Suprapubic skin (tissue), 4 donors: ENCODE measurements around the gene KNL1. TPM values are rescaled to one million over a fixed set of nuclear protein-coding genes. Genes with fewer than 3 reads are reported as not detected.

Experiments
- DNase-seq, 2 donors: peaks; one replicate each; pipeline ENCODE4 v3.0.0-alpha.2; 2019; ENCODE audit warnings: low spot score in 2 of 2
- H3K27ac ChIP-seq: fragments of 200-600 bp; sonication (generic); one replicate; pipeline ENCODE4 v1.5.1; 2019
- H3K27me3 ChIP-seq: fragments of 200-600 bp; sonication (generic); one replicate; pipeline ENCODE4 v1.5.1; 2019
- H3K36me3 ChIP-seq: fragments of 200-600 bp; sonication (generic); one replicate; pipeline ENCODE4 v1.5.1; 2019
- H3K4me1 ChIP-seq: fragments of 200-600 bp; sonication (generic); one replicate; pipeline ENCODE4 v1.5.1; 2019
- H3K4me3 ChIP-seq: fragments of 200-600 bp; sonication (generic); one replicate; pipeline ENCODE4 v1.5.1; 2019; ENCODE audit warnings: mild to moderate bottlenecking
- H3K9me3 ChIP-seq: fragments of 200-600 bp; sonication (generic); one replicate; pipeline ENCODE4 v1.5.1; 2019
- CTCF ChIP-seq, 2 donors: fragments of 200-600 bp in 1 of 2; fragments of 450-650 bp in 1 of 2; sonication (generic) in 1 of 2; IDR thresholded peaks; one replicate each; pipeline ENCODE4 v1.5.1; 2016 to 2019; ENCODE audit warnings: antibody characterized with exemption in 2 of 2, mild to moderate bottlenecking in 1 of 2, moderate library complexity in 1 of 2
- EP300 ChIP-seq: sonication (generic); formaldehyde crosslinking; IDR thresholded peaks from one replicate; pipeline ENCODE4 v1.6.1; 2017; ENCODE audit warnings: antibody characterized with exemption
- POLR2A ChIP-seq, 2 donors: fragments of 450-650 bp; IDR thresholded peaks; one replicate each; pipeline ENCODE4 v1.6.1; 2017; ENCODE audit warnings: antibody characterized with exemption in 2 of 2, mild to moderate bottlenecking in 2 of 2, moderate library complexity in 2 of 2
- POLR2AphosphoS5 ChIP-seq, 3 donors: sonication (generic); formaldehyde crosslinking; IDR thresholded peaks; one replicate each; pipeline ENCODE4 v1.6.1; 2017; ENCODE audit warnings: antibody characterized with exemption in 3 of 3
- WGBS: methylation state at CpG from one replicate; pipeline ENCODE4 v1.1.5; 2018; 5-methylcytosine and 5-hydroxymethylcytosine counted together
- total RNA-seq, 4 donors: library from RNA; depleted of rRNA; stranded (reverse); fragments of >200 nt; gene quantifications; one replicate each; pipeline ENCODE4 v1.1.0, GENCODE V29; 2016

Gene KNL1
- total RNA-seq, 4 donors from 2014 or later, result 2.5 to 4.9 (median 3.1) TPM

- Histone ChIP-seq H3K27ac (no peak overlapping the region), H3K36me3 (no peaks in the 10 kb centered on the region), H3K4me1 (no peaks in the 10 kb centered on the region), H3K9me3 (no peaks in the 10 kb centered on the region), H3K4me3 (no peak overlapping the region), H3K27me3 (no peaks in the 10 kb centered on the region)
- DNase-seq, result no peak
- no peak for TF ChIP-seq POLR2AphosphoS5 (IDR thresholded peaks at IDR 0.05)
- TF ChIP-seq EP300, result no peak
- TF ChIP-seq POLR2A (IDR thresholded peaks at IDR 0.05), result no peak
- no peak for TF ChIP-seq CTCF (IDR thresholded peaks at IDR 0.05)
Observed at GRCh38 chr15:40603935-40604334, 9.9 kb downstream of the KNL1 start.

GRCh38 chr15:40613080-40613479 lies 19.0 kb downstream of the KNL1 start:
- no peaks in the 10 kb centered on the region for H3K36me3 ChIP-seq
- H3K27ac ChIP-seq, result no peak overlapping the region
- no peaks in the 10 kb centered on the region for H3K9me3 ChIP-seq
- no peak for TF ChIP-seq EP300
- TF ChIP-seq POLR2AphosphoS5 (IDR thresholded peaks at IDR 0.05), result no peak
- no peak for TF ChIP-seq POLR2A (IDR thresholded peaks at IDR 0.05)
- TF ChIP-seq CTCF (IDR thresholded peaks at IDR 0.05), result no peak
- DNase-seq, result no peak
- no peaks in the 10 kb centered on the region for H3K4me1 ChIP-seq
- no peaks in the 10 kb centered on the region for H3K27me3 ChIP-seq
- 84% methylated on average over 5 of the region's 5 CpGs for WGBS
- no peak overlapping the region for H3K4me3 ChIP-seq

GRCh38 chr15:40618023-40618422 lies 24.0 kb downstream of the KNL1 start:
- no peak overlapping the region for H3K27ac ChIP-seq
- no peak for TF ChIP-seq POLR2AphosphoS5 (IDR thresholded peaks at IDR 0.05)
- TF ChIP-seq CTCF (IDR thresholded peaks at IDR 0.05), result no peak
- TF ChIP-seq POLR2A (IDR thresholded peaks at IDR 0.05), result no peak
- TF ChIP-seq EP300, result no peak

GRCh38 chr15:40618906-40619305 lies 24.9 kb downstream of the KNL1 start:
- no peaks in the 10 kb centered on the region for H3K36me3 ChIP-seq
- no peaks in the 10 kb centered on the region for H3K9me3 ChIP-seq
- H3K4me3 ChIP-seq, result no peak overlapping the region
- TF ChIP-seq POLR2A (IDR thresholded peaks at IDR 0.05), result no peak
- TF ChIP-seq CTCF (IDR thresholded peaks at IDR 0.05), result no peak
- no peak for TF ChIP-seq POLR2AphosphoS5 (IDR thresholded peaks at IDR 0.05)
- TF ChIP-seq EP300, result no peak
- no peak overlapping the region for H3K27ac ChIP-seq
- DNase-seq, result no peak
- H3K27me3 ChIP-seq, result no peaks in the 10 kb centered on the region
- no peaks in the 10 kb centered on the region for H3K4me1 ChIP-seq

More at GRCh38 chr15:40618023-40618422, 24.0 kb downstream of the KNL1 start:
- H3K36me3 ChIP-seq, result no peaks in the 10 kb centered on the region
- no peaks in the 10 kb centered on the region for H3K4me1 ChIP-seq
- H3K4me3 ChIP-seq, result no peak overlapping the region
- H3K27me3 ChIP-seq, result no peaks in the 10 kb centered on the region
- no peaks in the 10 kb centered on the region for H3K9me3 ChIP-seq
- 86% methylated on average over 2 of the region's 2 CpGs for WGBS
- DNase-seq, result no peak

GRCh38 chr15:40623361-40623760 lies 29.3 kb downstream of the KNL1 start:
- no peaks in the 10 kb centered on the region for H3K27me3 ChIP-seq
- TF ChIP-seq POLR2A (IDR thresholded peaks at IDR 0.05), result no peak
- TF ChIP-seq CTCF (IDR thresholded peaks at IDR 0.05), result no peak
- TF ChIP-seq POLR2AphosphoS5 (IDR thresholded peaks at IDR 0.05), result no peak
- no peak for TF ChIP-seq EP300
- no peaks in the 10 kb centered on the region for H3K4me1 ChIP-seq
- no peak overlapping the region for H3K27ac ChIP-seq
- H3K36me3 ChIP-seq, result no peaks in the 10 kb centered on the region
- 94% methylated on average over 2 of the region's 2 CpGs for WGBS
- H3K9me3 ChIP-seq, result no peaks in the 10 kb centered on the region
- no peak for DNase-seq
- no peak overlapping the region for H3K4me3 ChIP-seq
